Uterus (tissue), 2 donors: ENCODE data around the gene TINCR.

Experiments used
- CTCF ChIP-seq, 4 experiments: fragments of 200-600 bp in 2 of 4; fragments of 450-650 bp in 2 of 4; sonication (generic) in 2 of 4; IDR thresholded peaks; one replicate each; pipeline ENCODE4 v1.5.1; 2016 to 2019; ENCODE audit warnings: antibody characterized with exemption in 4 of 4, mild to moderate bottlenecking in 2 of 4, moderate library complexity in 1 of 4
- POLR2A ChIP-seq, 2 donors: fragments of 450-650 bp; IDR thresholded peaks; one replicate each; pipeline ENCODE4 v1.6.1; 2016; ENCODE audit warnings: antibody characterized with exemption in 2 of 2, mild to moderate bottlenecking in 1 of 2, moderate library complexity in 1 of 2

- TF ChIP-seq CTCF (IDR thresholded peaks at IDR 0.05) (no peak), POLR2A (IDR thresholded peaks at IDR 0.05) (no peak)
These were observed 55.0 kb downstream of the TINCR start for GRCh38 chr19:5512715-5513114.
